ENCODE data around the gene LRRC3B.

DNA sequence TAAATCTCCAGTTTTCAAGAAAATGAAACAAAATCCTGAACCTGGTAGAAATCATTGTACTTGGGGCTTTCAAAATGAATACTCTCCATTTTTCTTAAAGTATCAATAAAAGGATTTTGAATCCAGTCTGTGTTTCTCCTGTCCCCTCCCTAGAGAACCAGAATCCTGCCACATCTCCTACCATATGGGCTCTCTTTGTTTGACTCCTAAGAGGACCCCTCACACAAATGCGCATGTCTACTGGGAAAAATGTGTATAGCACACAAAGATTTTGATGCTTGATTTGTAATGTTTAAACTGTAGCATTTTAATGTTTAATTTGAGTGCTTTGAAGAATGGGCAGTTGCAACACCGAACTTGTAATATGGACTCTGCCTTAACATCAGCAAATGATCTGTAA lies 25.9 kb downstream of the LRRC3B start:
- TF ChIP-seq MAX (IDR thresholded peaks at IDR 0.05; ENCODE audit: insufficient read depth, insufficient read length) (no peak), EZH2 (IDR thresholded peaks at IDR 0.05; ENCODE audit: borderline replicate concordance, low read depth, low read length, severe bottlenecking) (no peak), POLR2A (IDR thresholded peaks at IDR 0.05; ENCODE audit: low read depth, low read length) (no peak), POLR2AphosphoS5 (IDR thresholded peaks at IDR 0.05; ENCODE audit: insufficient read depth, low read depth, low read length) (no peak), JUN (IDR thresholded peaks at IDR 0.05; ENCODE audit: borderline replicate concordance, insufficient read depth, insufficient read length, low read depth) (no peak)
- TF ChIP-seq, protein P1, sequence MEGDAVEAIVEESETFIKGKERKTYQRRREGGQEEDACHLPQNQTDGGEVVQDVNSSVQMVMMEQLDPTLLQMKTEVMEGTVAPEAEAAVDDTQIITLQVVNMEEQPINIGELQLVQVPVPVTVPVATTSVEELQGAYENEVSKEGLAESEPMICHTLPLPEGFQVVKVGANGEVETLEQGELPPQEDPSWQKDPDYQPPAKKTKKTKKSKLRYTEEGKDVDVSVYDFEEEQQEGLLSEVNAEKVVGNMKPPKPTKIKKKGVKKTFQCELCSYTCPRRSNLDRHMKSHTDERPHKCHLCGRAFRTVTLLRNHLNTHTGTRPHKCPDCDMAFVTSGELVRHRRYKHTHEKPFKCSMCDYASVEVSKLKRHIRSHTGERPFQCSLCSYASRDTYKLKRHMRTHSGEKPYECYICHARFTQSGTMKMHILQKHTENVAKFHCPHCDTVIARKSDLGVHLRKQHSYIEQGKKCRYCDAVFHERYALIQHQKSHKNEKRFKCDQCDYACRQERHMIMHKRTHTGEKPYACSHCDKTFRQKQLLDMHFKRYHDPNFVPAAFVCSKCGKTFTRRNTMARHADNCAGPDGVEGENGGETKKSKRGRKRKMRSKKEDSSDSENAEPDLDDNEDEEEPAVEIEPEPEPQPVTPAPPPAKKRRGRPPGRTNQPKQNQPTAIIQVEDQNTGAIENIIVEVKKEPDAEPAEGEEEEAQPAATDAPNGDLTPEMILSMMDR (IDR thresholded peaks at IDR 0.05; ENCODE audit: extremely low read depth in 1 of 2, insufficient read depth in 1 of 2, low read depth in 1 of 2, low read length in 2 of 2): no peak

Data from endothelial cell of umbilical vein (primary cell).